Activated CD4-positive, alpha-beta T cell treated with anti-CD3 and anti-CD28 coated beads, Interleukin-2, amount 10 ng/mL, durations not matched to agents 24 days and 14 days (primary cell): ENCODE data around the gene AKAP9. TPM values are rescaled to one million over a fixed set of nuclear protein-coding genes. Genes with fewer than 3 reads are reported as not detected.
A peak's percentile ranks its signal among the peaks of the same experiment; 100 is the strongest.

Source experiments
- DNase-seq: peaks from one replicate; pipeline ENCODE4 v3.0.0; 2022
- H3K27ac Mint-ChIP-seq: one replicate; pipeline ENCODE4 v1.8.0; 2022; ENCODE audit warnings: mild to moderate bottlenecking, mixed read lengths
- H3K27me3 Mint-ChIP-seq: one replicate; pipeline ENCODE4 v1.8.0; 2022; ENCODE audit warnings: mixed read lengths
- H3K36me3 Mint-ChIP-seq: one replicate; pipeline ENCODE4 v1.8.0; 2022; ENCODE audit warnings: low read depth, mild to moderate bottlenecking, mixed read lengths
- H3K4me1 Mint-ChIP-seq: one replicate; pipeline ENCODE4 v1.8.0; 2021; ENCODE audit warnings: mixed read lengths
- H3K4me3 Mint-ChIP-seq: one replicate; pipeline ENCODE4 v1.8.0; 2022; ENCODE audit warnings: mild to moderate bottlenecking, moderate library complexity, mixed read lengths
- H3K9me3 Mint-ChIP-seq: one replicate; pipeline ENCODE4 v1.8.0; 2021; ENCODE audit warnings: mixed read lengths
- intact Hi-C: fragments of 100-400 bp; cut with micrococcal nuclease; formaldehyde crosslinking; loops from one replicate; pipeline ENCODE4 v1.15.1; 2023
- total RNA-seq: library from RNA; stranded (reverse); gene quantifications from 2 replicates; pipeline ENCODE4 v1.2.3, GENCODE V29; 2022

Gene AKAP9
- total RNA-seq, 1 donor from 2014 or later = 38.2 TPM

DNA sequence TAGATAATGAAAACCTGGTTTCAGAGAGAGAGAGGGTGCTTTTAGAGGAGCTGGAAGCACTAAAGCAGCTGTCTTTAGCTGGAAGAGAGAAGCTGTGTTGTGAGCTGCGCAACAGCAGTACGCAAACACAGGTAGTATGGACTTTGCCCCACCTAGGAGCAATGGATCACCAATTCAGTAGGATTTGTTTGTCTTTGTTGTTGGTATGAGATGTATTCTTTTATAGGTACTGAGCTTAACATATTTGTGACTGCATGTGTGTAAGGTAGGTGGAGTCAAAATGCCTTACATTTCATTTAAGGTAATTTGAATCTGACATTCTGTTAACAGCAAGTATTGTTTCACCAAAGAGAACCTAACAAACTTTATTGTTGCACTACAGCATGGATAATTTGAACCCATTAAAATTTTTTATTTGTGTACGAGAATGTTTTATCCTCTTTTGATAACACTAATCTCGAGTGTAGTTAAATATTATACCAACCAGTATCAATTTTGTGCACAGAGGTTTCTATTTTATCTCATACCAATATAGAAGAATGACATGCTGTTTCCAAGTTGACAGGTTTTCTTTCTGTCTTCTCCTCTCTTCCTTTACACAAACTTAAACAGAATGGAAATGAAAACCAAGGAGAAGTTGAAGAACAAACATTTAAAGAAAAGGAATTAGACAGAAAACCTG is 101.5 kb downstream of the AKAP9 start:
- peaks cover 26% of the 10 kb centered on the region for H3K36me3 Mint-ChIP-seq
- no peaks in the 10 kb centered on the region for H3K27me3 Mint-ChIP-seq
- no peak overlapping the region for H3K27ac Mint-ChIP-seq
- no peak overlapping the region for H3K4me3 Mint-ChIP-seq
- no peak for DNase-seq
- H3K9me3 Mint-ChIP-seq = no peaks in the 10 kb centered on the region
- intact Hi-C loops = no loop called here
- no peaks in the 10 kb centered on the region for H3K4me1 Mint-ChIP-seq

DNA sequence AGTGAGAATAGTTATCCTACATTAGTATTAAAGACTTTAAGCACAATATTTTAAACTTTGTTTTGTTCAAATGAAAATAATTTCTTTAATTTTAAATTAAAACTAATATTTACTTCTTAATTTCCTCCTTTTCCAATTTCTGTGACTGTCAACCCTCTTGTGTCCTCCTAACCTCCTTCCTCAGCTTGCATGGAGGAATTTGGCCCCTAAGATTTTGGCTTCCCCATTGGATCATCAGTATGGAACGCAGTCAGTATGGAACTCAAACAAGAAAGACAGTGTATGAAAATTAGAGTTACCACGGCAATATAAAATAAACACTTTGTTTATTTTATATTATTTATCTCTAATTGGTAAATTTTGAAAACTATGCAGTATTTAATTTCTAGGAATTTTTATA is 102.4 kb downstream of the AKAP9 start:
- intact Hi-C loops = no loop called here
- Mint-ChIP-seq H3K9me3 (no peaks in the 10 kb centered on the region), H3K27ac (no peak overlapping the region), H3K4me1 (no peaks in the 10 kb centered on the region), H3K36me3 (peaks cover 26% of the 10 kb centered on the region), H3K4me3 (no peak overlapping the region), H3K27me3 (no peaks in the 10 kb centered on the region)
- no peak for DNase-seq

DNA sequence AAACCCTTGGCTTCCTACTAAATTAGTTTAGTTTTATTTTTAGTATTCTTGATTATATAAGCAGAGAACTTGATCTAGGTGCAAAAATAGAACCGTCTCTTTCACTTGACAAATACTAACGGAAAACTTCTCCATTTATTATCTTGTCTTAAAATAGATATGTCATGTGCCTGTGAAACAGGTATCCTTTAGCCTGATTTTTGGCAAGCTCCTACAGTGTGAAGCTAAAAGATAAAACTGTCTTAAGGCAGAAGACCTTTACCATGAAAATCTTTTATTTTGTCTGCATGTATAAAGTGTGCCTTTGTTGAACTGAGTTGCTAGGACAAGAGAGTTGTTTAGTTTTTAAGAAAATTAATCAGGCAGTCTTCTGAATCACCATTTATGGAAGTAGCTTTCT is 103.0 kb downstream of the AKAP9 start:
- Mint-ChIP-seq H3K4me1 (no peaks in the 10 kb centered on the region), H3K27me3 (no peaks in the 10 kb centered on the region), H3K36me3 (peaks cover 25% of the 10 kb centered on the region), H3K9me3 (no peaks in the 10 kb centered on the region), H3K27ac (no peak overlapping the region), H3K4me3 (no peak overlapping the region)
- no peak for DNase-seq
- intact Hi-C loops = no loop called here

DNA sequence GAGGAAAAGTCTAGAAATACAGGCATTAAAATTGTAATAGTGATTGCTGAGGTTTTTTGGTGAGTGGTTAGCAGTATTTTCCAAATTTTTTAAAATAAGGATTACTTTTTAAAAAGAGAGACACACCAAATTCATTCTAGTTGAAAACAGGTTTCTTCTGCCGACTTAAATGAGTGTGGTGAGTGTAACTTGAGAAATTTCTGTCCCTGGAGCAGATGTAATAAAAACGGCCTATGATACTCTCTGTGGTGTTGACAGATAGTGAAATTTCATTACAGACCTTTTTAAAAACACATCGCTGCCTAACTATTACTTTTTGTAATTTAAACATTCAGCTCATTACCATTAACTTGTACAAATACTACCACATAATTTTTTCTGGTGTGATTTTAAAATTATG is 103.5 kb downstream of the AKAP9 start:
- H3K4me3 Mint-ChIP-seq = no peak overlapping the region
- H3K27ac Mint-ChIP-seq = no peak overlapping the region
- no peaks in the 10 kb centered on the region for H3K4me1 Mint-ChIP-seq
- peaks cover 25% of the 10 kb centered on the region for H3K36me3 Mint-ChIP-seq
- intact Hi-C loops = no loop called here
- no peaks in the 10 kb centered on the region for H3K9me3 Mint-ChIP-seq
- no peaks in the 10 kb centered on the region for H3K27me3 Mint-ChIP-seq
- no peak for DNase-seq

DNA sequence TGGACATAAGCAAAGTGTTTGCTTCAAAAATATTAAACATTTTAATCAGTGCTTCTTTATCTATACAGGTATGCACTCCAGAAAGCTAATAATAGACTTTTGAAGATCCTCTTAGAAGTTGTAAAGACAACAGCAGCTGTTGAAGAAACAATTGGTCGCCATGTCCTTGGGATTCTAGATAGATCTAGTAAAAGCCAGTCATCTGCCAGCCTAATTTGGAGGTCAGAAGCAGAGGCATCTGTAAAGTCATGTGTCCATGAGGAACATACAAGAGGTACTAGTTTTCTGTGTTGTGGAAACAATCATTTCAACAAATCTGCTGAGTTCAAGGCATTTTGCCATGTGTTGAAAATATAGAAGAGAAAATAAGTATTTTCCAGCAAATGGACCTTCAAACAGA is 104.3 kb downstream of the AKAP9 start:
- H3K9me3 Mint-ChIP-seq = no peaks in the 10 kb centered on the region
- no peaks in the 10 kb centered on the region for H3K4me1 Mint-ChIP-seq
- no peak for DNase-seq
- H3K27ac Mint-ChIP-seq = no peak overlapping the region
- no peaks in the 10 kb centered on the region for H3K27me3 Mint-ChIP-seq
- H3K36me3 Mint-ChIP-seq = peaks cover 28% of the 10 kb centered on the region
- intact Hi-C loops = no loop called here
- no peak overlapping the region for H3K4me3 Mint-ChIP-seq

DNA sequence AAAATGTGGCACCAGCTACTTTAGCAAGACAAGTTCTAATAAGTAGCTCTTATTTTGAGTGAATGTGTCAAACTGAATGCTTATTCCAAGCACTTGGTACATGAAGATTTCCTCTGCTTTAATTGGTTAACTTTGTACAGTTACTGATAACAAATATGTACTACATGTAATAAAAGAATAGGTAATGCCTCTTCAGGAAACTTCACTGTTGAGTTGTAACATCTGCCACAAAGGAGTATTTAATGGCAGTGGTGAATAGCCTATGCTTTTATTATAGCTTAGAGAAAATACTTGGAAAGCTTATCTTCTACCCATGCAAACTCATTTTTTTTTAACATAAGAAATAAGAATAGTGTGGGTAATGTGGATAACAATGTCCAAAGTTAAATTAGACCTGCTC is 111.0 kb downstream of the AKAP9 start:
- no peaks in the 10 kb centered on the region for H3K27me3 Mint-ChIP-seq
- no peak for DNase-seq
- peaks cover 25% of the 10 kb centered on the region for H3K36me3 Mint-ChIP-seq
- H3K4me3 Mint-ChIP-seq = no peak overlapping the region
- H3K27ac Mint-ChIP-seq = no peak overlapping the region
- intact Hi-C loops = no loop called here
- H3K4me1 Mint-ChIP-seq = no peaks in the 10 kb centered on the region
- no peaks in the 10 kb centered on the region for H3K9me3 Mint-ChIP-seq

DNA sequence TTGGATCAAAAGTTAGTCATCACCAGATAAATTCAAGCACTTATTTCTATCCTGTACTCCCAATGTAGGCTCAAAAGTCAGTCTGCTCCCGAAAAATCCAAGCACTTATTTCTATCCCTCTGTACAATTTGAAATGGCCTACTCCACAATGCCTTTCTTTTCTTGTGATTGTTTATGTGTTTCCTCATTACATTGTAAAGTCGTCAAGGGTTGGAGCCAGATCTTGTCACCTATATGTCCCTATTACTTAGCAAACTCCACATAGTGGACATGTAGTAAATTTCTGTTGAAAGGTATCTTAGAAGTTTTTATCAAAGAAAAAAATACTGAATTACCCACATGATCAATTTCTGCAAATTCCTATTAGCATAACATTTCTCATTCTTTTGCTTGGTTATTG is 111.5 kb downstream of the AKAP9 start:
- Mint-ChIP-seq H3K27ac (no peak overlapping the region), H3K9me3 (no peaks in the 10 kb centered on the region), H3K4me1 (no peaks in the 10 kb centered on the region), H3K4me3 (no peak overlapping the region), H3K36me3 (peaks cover 23% of the 10 kb centered on the region), H3K27me3 (no peaks in the 10 kb centered on the region)
- no peak for DNase-seq
- intact Hi-C loops = no loop called here

DNA sequence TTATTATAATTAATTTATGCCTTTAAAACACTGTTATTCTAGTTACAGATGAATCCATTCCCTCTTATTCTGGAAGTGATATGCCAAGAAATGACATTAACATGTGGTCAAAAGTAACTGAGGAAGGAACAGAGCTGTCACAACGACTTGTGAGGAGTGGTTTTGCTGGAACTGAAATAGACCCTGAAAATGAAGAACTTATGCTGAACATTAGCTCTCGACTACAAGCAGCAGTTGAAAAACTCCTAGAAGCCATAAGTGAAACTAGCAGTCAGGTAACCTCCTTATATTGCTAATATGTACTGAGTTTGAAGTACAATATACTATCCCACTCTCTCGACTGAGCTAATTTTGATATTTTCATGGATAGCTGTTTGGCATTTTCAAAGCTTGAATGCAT is 112.0 kb downstream of the AKAP9 start:
- Mint-ChIP-seq H3K27ac (no peak overlapping the region), H3K27me3 (no peaks in the 10 kb centered on the region), H3K9me3 (no peaks in the 10 kb centered on the region), H3K4me3 (no peak overlapping the region), H3K4me1 (peaks cover 2% of the 10 kb centered on the region), H3K36me3 (peaks cover 23% of the 10 kb centered on the region)
- intact Hi-C loops = no loop called here
- no peak for DNase-seq

DNA sequence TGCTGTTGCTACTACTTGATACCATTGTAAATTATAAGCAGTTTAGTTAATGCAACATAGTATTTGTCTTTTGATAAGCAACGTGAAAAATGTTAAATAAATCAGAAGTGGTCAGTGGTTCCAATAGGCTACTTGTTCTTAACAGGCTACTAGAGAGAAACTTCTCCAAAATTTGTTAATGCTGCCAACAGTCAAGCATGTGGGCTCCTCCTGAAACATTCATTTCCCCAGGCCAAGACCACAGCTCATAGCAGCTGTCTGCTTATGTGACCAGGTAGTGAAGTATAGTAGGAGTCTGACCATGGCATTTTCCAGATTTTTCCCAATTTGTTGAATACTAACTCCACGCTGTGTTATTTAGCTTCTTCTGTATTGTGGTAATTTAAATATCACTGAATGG is 112.7 kb downstream of the AKAP9 start:
- Mint-ChIP-seq H3K27me3 (no peaks in the 10 kb centered on the region), H3K36me3 (peaks cover 22% of the 10 kb centered on the region), H3K27ac (no peak overlapping the region), H3K4me3 (no peak overlapping the region), H3K4me1 (peaks cover 7% of the 10 kb centered on the region), H3K9me3 (no peaks in the 10 kb centered on the region)
- intact Hi-C loops = no loop called here
- no peak for DNase-seq

DNA sequence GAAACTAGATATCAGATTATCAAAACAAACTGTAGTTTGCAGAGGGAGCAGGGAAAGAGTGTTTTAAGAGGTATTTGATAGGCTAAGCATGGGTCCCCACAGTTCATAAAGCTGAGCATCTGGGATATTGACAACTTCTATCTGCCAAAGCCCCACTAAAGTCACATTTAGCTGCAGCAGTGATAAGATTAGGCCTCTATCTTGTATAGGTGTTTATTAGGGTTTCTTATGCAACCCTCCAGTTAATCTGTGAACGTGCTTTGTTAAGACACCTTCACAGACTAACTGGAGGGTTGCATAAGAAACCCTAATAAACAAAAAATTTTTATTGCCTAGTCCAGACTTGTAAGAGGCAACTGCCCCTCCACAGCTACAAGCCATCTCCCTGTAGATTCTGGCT is 115.6 kb downstream of the AKAP9 start:
- Mint-ChIP-seq H3K4me1 (peaks cover 9% of the 10 kb centered on the region), H3K9me3 (no peaks in the 10 kb centered on the region), H3K27me3 (no peaks in the 10 kb centered on the region)

DNA sequence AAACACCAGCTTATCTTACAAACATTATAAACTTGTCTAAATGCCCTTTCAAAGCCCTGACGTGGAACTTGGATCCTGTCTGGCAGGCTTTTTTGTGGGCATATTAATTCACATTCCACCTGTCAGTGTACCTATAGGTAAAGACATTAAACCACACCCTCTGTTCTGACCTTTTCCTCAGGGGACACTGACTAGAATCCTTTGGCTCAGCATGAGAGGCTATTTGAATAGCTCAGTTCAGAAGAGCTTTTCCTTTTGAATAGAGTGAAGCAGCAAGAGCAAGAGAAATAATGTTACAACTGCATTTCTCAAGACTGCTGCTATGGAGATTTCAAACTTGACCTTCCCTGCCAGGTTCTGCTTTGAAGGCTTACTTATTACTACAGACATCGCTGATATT is 116.7 kb downstream of the AKAP9 start:
- Mint-ChIP-seq H3K27ac (no peak overlapping the region), H3K4me1 (peaks cover 9% of the 10 kb centered on the region), H3K27me3 (no peaks in the 10 kb centered on the region), H3K36me3 (peaks cover 10% of the 10 kb centered on the region), H3K9me3 (no peaks in the 10 kb centered on the region), H3K4me3 (no peak overlapping the region)
- DNase-seq = no peak
- intact Hi-C loops = no loop called here

More for the DNA sequence above, 115.6 kb downstream of the AKAP9 start:
- Mint-ChIP-seq H3K36me3 (peaks cover 12% of the 10 kb centered on the region), H3K4me3 (no peak overlapping the region), H3K27ac (no peak overlapping the region)
- no peak for DNase-seq
- intact Hi-C loops = no loop called here

DNA sequence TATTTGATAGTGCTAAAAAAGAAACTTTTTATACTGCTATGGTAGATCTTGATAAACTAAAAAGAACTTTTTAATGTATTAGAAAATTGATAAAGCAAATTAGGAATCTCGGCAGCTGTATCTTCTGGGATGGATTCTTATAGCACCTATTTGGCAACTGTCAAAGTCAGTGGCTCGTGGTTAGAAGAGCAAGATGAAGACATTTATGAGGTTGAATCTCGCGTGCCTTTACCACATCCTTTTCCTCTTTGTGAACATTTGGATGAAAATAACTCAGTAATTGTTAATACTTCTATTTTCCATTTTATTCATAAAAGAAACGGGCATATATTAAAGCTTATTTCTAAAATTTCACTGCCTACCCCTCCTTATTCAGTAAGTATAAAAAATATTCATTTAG is 117.4 kb downstream of the AKAP9 start:
- peak; percentile 70 for DNase-seq
- peaks cover 8% of the 10 kb centered on the region for H3K36me3 Mint-ChIP-seq
- H3K9me3 Mint-ChIP-seq = no peaks in the 10 kb centered on the region
- peaks cover 9% of the 10 kb centered on the region for H3K4me1 Mint-ChIP-seq
- intact Hi-C loops = no loop called here
- H3K27ac Mint-ChIP-seq = no peak overlapping the region
- no peak overlapping the region for H3K4me3 Mint-ChIP-seq
- no peaks in the 10 kb centered on the region for H3K27me3 Mint-ChIP-seq

DNA sequence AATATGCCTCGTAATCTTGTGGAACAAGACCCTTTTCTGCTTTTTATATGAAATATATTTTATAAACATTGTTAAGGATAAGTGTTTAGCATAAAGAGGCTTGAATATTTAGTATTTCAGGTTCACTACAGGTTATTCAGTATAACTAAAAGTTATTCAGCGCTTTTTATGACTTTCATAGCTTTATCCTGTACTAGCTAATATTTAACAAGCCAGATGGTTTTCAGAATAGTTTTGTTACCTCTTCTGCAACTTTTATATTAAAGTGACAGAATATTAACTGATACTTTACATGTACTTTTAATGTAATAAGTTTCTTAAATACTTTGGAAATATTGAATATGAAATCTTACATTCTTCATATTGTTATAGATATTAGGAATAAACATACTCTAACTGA is 118.2 kb downstream of the AKAP9 start:
- Mint-ChIP-seq H3K4me3 (no peak overlapping the region), H3K4me1 (peaks cover 9% of the 10 kb centered on the region), H3K9me3 (no peaks in the 10 kb centered on the region), H3K27ac (no peak overlapping the region), H3K36me3 (peaks cover 6% of the 10 kb centered on the region), H3K27me3 (no peaks in the 10 kb centered on the region)
- intact Hi-C loops = no loop called here
- DNase-seq = no peak

DNA sequence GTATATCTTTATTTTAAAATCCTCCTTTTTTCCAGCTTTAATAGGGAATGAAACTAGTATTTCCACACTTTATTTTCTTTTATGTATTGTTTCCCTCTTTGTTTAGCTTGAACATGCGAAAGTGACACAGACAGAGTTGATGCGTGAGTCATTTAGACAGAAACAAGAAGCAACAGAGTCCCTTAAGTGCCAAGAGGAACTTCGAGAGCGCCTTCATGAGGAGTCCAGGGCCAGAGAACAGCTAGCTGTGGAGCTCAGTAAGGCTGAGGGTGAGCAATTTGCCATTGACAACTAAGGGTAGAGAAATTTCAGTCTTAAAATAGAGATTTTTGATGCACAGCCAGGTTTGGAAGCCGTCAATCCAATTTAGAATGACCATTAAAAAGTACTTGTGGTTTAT is 120.5 kb downstream of the AKAP9 start:
- no peak overlapping the region for H3K4me3 Mint-ChIP-seq
- intact Hi-C loops = no loop called here
- H3K27ac Mint-ChIP-seq = no peak overlapping the region
- no peak for DNase-seq
- H3K27me3 Mint-ChIP-seq = no peaks in the 10 kb centered on the region
- peaks cover 6% of the 10 kb centered on the region for H3K36me3 Mint-ChIP-seq
- no peaks in the 10 kb centered on the region for H3K9me3 Mint-ChIP-seq
- peaks cover 9% of the 10 kb centered on the region for H3K4me1 Mint-ChIP-seq

DNA sequence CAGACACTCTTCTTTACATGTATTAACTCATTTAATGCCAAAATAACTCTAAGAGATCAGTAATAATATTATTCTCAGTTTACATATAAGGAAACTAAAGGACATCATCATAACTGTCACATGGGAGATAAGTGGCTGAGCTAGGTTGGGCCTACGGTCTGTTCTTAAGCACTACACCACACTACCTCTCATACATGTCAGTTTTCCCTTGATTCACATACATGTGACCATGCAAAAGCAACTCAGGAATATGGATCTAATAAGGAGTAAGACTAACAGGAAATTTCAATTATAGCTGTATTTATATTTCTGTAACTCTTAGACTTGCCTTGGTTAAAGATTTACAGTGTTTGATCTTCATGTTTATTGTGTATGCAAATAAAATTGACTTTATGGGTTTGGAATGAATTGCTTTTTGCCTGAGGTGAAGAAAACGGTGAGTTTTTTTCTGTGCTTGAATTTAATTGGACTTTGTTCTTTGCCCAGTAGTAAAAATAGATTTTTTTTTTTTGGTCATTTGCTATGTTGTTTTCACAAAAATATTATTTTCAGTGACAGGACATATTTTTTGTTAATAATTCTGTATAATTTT is 123.9 kb downstream of the AKAP9 start:
- H3K9me3 Mint-ChIP-seq = no peaks in the 10 kb centered on the region
- H3K36me3 Mint-ChIP-seq = peaks cover 21% of the 10 kb centered on the region
- no peak overlapping the region for H3K4me3 Mint-ChIP-seq
- no peaks in the 10 kb centered on the region for H3K4me1 Mint-ChIP-seq
- H3K27me3 Mint-ChIP-seq = no peaks in the 10 kb centered on the region
- H3K27ac Mint-ChIP-seq = no peak overlapping the region
- DNase-seq = no peak
- intact Hi-C loops = loop anchor here (5.0 kb wide), 1 partner anchor 383 kb away; the partner anchor contains the start of gene GATAD1
